Loucy (cell line): ENCODE data around the gene AK3.

Experiments used
- CTCF ChIP-seq: fragments of 200-600 bp; sonication (generic); conservative IDR thresholded peaks from 2 replicates; pipeline ENCODE4 v1.5.1; 2014; ENCODE audit warnings: mild to moderate bottlenecking, antibody characterized with exemption, low read length
- EZH2phosphoT487 ChIP-seq: fragments of 200-600 bp; IDR thresholded peaks from 2 replicates; pipeline ENCODE4 v1.6.1; 2018; ENCODE audit warnings: antibody characterized with exemption, mild to moderate bottlenecking, moderate library complexity, borderline replicate concordance

DNA sequence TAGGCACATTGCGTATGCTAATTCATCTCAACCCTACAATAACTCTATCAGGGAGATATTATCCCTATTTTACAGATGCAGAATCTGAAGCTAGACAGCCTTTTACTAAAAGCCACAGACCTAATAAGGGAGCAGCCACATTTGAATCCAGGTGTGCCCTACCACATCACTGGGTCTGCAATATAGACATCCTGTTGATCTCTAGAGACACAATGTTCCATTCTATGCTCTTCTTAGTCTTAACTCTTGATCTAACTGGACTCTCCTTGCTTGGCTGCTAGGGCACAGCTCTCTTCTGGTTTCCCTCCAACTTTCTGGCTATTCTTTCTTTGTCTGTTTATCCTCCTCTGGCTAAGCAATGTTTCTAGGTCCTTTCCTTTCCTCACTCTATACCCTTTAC lies 73.3 kb downstream of the AK3 start:
- no peak for TF ChIP-seq CTCF
- TF ChIP-seq EZH2phosphoT487: no peak
